CD14-positive monocyte (primary cell): Measurements from ENCODE around the gene PTCD1. TPM values are rescaled to one million over a fixed set of nuclear protein-coding genes. Genes with fewer than 3 reads are reported as not detected.
A peak's percentile ranks its signal among the peaks of the same experiment; 100 is the strongest.

Experiments
- DNase-seq, 3 donors: peaks; one replicate each; pipeline ENCODE4 v3.0.0-alpha.2; 2011 to 2022
- H2AFZ ChIP-seq: 2 replicates; pipeline ENCODE4 v1.6.0; 2012; ENCODE audit warnings: mild to moderate bottlenecking, low read depth, low read length, inconsistent platforms; ENCODE audit not compliant: insufficient read depth, poor library complexity, severe bottlenecking
- H3K27ac ChIP-seq, 2 donors: 1 replicate in 1 of 2; 2 replicates in 1 of 2; pipeline ENCODE4 v1.5.1; 2012 to 2013; ENCODE audit warnings: low read length in 2 of 2, control low read depth in 1 of 2, inconsistent platforms in 1 of 2, low read depth in 1 of 2, mild to moderate bottlenecking in 1 of 2
- H3K27me3 ChIP-seq, 2 donors: one replicate each; pipeline versions ENCODE4 v1.6.0 to v1.6.1; 2011 to 2013; ENCODE audit warnings: low read length in 2 of 2; ENCODE audit not compliant: control insufficient read depth in 2 of 2, insufficient read depth in 2 of 2
- H3K36me3 ChIP-seq, 2 donors: replicated peaks in 1 of 2; 1 replicate in 1 of 2; 2 replicates in 1 of 2; pipeline versions ENCODE4 v1.5.1 to v1.6.1; 2012 to 2013; ENCODE audit warnings: low read length in 2 of 2, control low read depth in 1 of 2, inconsistent platforms in 1 of 2, mild to moderate bottlenecking in 1 of 2; ENCODE audit not compliant: insufficient read depth in 2 of 2, control insufficient read depth in 1 of 2
- H3K4me1 ChIP-seq, 2 donors: 1 replicate in 1 of 2; 2 replicates in 1 of 2; pipeline versions ENCODE4 v1.5.1 to v1.6.1; 2012 to 2013; ENCODE audit warnings: low read length in 2 of 2, control low read depth in 1 of 2, inconsistent platforms in 1 of 2, mild to moderate bottlenecking in 1 of 2, moderate library complexity in 1 of 2; ENCODE audit not compliant: insufficient read depth in 2 of 2, control insufficient read depth in 1 of 2
- H3K4me2 ChIP-seq: replicated peaks from 2 replicates; pipeline ENCODE3; 2012; ENCODE audit warnings: low read length, moderate library complexity, mild to moderate bottlenecking; ENCODE audit not compliant: poor library complexity, severe bottlenecking; ENCODE audit errors: extremely low read depth
- H3K4me3 ChIP-seq, 3 experiments: fragments of 200-600 bp in 1 of 3; sonication (generic) in 1 of 3; replicated peaks in 1 of 3; 1 replicate in 2 of 3; 2 replicates in 1 of 3; pipeline ENCODE4 v1.5.1; 2011 to 2013; ENCODE audit warnings: low read length in 3 of 3, mild to moderate bottlenecking in 3 of 3, control low read depth in 2 of 3, low read depth in 2 of 3, inconsistent platforms in 1 of 3, moderate library complexity in 1 of 3
- H3K79me2 ChIP-seq: 2 replicates; pipeline ENCODE4 v1.6.0; 2012; ENCODE audit warnings: mild to moderate bottlenecking, control low read depth, inconsistent platforms, low read length, moderate library complexity; ENCODE audit not compliant: insufficient read depth
- H3K9ac ChIP-seq: 2 replicates; pipeline ENCODE4 v1.6.0; 2017; ENCODE audit warnings: low read length, mild to moderate bottlenecking; ENCODE audit not compliant: insufficient read depth, poor library complexity, severe bottlenecking
- H3K9me3 ChIP-seq, 2 donors: replicated peaks in 1 of 2; 1 replicate in 1 of 2; 2 replicates in 1 of 2; pipeline versions ENCODE4 v1.5.1 to v1.6.1; 2012 to 2013; ENCODE audit warnings: low read length in 2 of 2, control low read depth in 1 of 2; ENCODE audit not compliant: control insufficient read depth in 1 of 2, insufficient read depth in 1 of 2
- H4K20me1 ChIP-seq: 2 replicates; pipeline ENCODE4 v1.6.0; 2012; ENCODE audit warnings: mild to moderate bottlenecking, low read length, control low read depth, moderate library complexity; ENCODE audit not compliant: insufficient read depth
- H3K27ac Mint-ChIP-seq, 7 donors: one replicate each; pipeline ENCODE4 v1.8.0; 2020; ENCODE audit warnings: mild to moderate bottlenecking in 7 of 7, mixed read lengths in 7 of 7, moderate library complexity in 6 of 7, inconsistent platforms in 2 of 7
- H3K27me3 Mint-ChIP-seq, 3 donors: one replicate each; pipeline ENCODE4 v1.8.0; 2021 to 2022; ENCODE audit warnings: low read depth in 3 of 3, mild to moderate bottlenecking in 3 of 3, mixed read lengths in 3 of 3, moderate library complexity in 3 of 3, inconsistent platforms in 1 of 3
- H3K36me3 Mint-ChIP-seq, 2 donors: one replicate each; pipeline ENCODE4 v1.8.0; 2020; ENCODE audit warnings: mixed read lengths in 2 of 2, inconsistent platforms in 1 of 2, mild to moderate bottlenecking in 1 of 2
- H3K4me1 Mint-ChIP-seq: one replicate; pipeline ENCODE4 v1.8.0; 2020; ENCODE audit warnings: mild to moderate bottlenecking, mixed read lengths
- H3K4me3 Mint-ChIP-seq, 2 donors: one replicate each; pipeline ENCODE4 v1.8.0; 2020; ENCODE audit warnings: mild to moderate bottlenecking in 2 of 2, mixed read lengths in 2 of 2, moderate library complexity in 1 of 2
- H3K9me3 Mint-ChIP-seq, 7 donors: one replicate each; pipeline ENCODE4 v1.8.0; 2020 to 2022; ENCODE audit warnings: mixed read lengths in 7 of 7, mild to moderate bottlenecking in 6 of 7, moderate library complexity in 6 of 7, inconsistent platforms in 2 of 7
- CTCF ChIP-seq: fragments of 200-600 bp; IDR thresholded peaks from one replicate; pipeline ENCODE4 v1.8.0; 2022; ENCODE audit warnings: antibody characterized with exemption, mild to moderate bottlenecking
- WGBS: methylation state at CpG from one replicate; pipeline ENCODE4 v1.1.5; 2013; ENCODE audit warnings: missing lambda C conversion rate; ENCODE audit not compliant: insufficient coverage; 5-methylcytosine and 5-hydroxymethylcytosine counted together
- intact Hi-C, 2 donors: fragments of 100-400 bp; cut with micrococcal nuclease; formaldehyde crosslinking; loops; one replicate each; pipeline versions ENCODE4 v1.15.0 to v1.15.1; 2023
- polyA plus RNA-seq, 3 donors: library from polyadenylated mRNA; depleted of rRNA in 1 of 3; unstranded in 2 of 3; stranded (reverse) in 1 of 3; fragments of 300-500 nt in 2 of 3; fragments of >200 nt in 1 of 3; fragmentation: Illumina TruSeq in 2 of 3; gene quantifications; 1 replicate in 2 of 3; 2 replicates in 1 of 3; pipeline ENCODE4 v1.2.3, GENCODE V29; 2012 to 2021

The PTCD1 gene
- polyA plus RNA-seq, 3 donors: 0.74 to 4.3 (median 1.6) TPM

GRCh38 chr7:99422186-99422585 is 16.4 kb downstream of the PTCD1 start:
- Mint-ChIP-seq H3K4me1 (no peaks in the 10 kb centered on the region), H3K9me3 (peaks cover 0 to 2% (median 0%) of the 10 kb centered on the region in 7 donors), H3K27me3 (peaks cover 0 to 2% (median 0%) of the 10 kb centered on the region in 3 donors), H3K4me3 (no peak overlapping the region), H3K27ac (peak overlapping the region in 2 of 7 donors; percentile 33 to 72), H3K36me3 (peaks cover 70 to 85% of the 10 kb centered on the region in 2 donors)
- Histone ChIP-seq H4K20me1 (peaks cover 25% of the 10 kb centered on the region), H3K27ac (no peak overlapping the region), H3K9ac (no peak overlapping the region), H3K4me3 (no peak overlapping the region), H3K4me1 (no peaks in the 10 kb centered on the region), H3K79me2 (no peaks in the 10 kb centered on the region), H3K4me2 (no peak overlapping the region), H2AFZ (no peak overlapping the region), H3K9me3 (no peaks in the 10 kb centered on the region), H3K36me3 (peaks cover 66 to 87% of the 10 kb centered on the region in 2 donors), H3K27me3 (no peaks in the 10 kb centered on the region)
- intact Hi-C loops: no loop called here
- DNase-seq: no peak
- 96% methylated on average over 9 of the region's 11 CpGs for WGBS
- no peak for TF ChIP-seq CTCF

GRCh38 chr7:99420986-99421385 is 17.6 kb downstream of the PTCD1 start:
- Histone ChIP-seq H3K79me2 (no peaks in the 10 kb centered on the region), H2AFZ (no peak overlapping the region), H3K9me3 (no peaks in the 10 kb centered on the region), H3K9ac (no peak overlapping the region), H3K4me2 (no peak overlapping the region), H3K36me3 (peaks cover 74 to 98% of the 10 kb centered on the region in 2 donors), H3K27ac (no peak overlapping the region), H3K4me3 (no peak overlapping the region), H3K4me1 (no peaks in the 10 kb centered on the region), H4K20me1 (peaks cover 29% of the 10 kb centered on the region), H3K27me3 (no peaks in the 10 kb centered on the region)
- Mint-ChIP-seq H3K4me3 (no peak overlapping the region), H3K4me1 (no peaks in the 10 kb centered on the region), H3K27me3 (peaks cover 0 to 2% (median 0%) of the 10 kb centered on the region in 3 donors), H3K36me3 (peaks cover 77 to 92% of the 10 kb centered on the region in 2 donors), H3K27ac (peak overlapping the region in 4 of 7 donors; percentile 17 to 63 (median 32)), H3K9me3 (no peaks in the 10 kb centered on the region)
- DNase-seq: no peak
- 100% methylated on average over 2 of the region's 7 CpGs for WGBS
- no peak for TF ChIP-seq CTCF
- intact Hi-C loops: no loop called here
